WTC11 (cell line): ENCODE data around the gene DUS1L. TPM values are rescaled to one million over a fixed set of nuclear protein-coding genes. Genes with fewer than 3 reads are reported as not detected.

Source experiments
- ATAC-seq: fragments of 200-7000 bp; cut with Tn5 transposase; 2 replicates; pipeline ENCODE4 v1.10.0; 2021; ENCODE audit warnings: mild to moderate bottlenecking, moderate library complexity
- CTCF ChIA-PET: fragments of 300-600 bp; sonication (Branson Sonifier 250); formaldehyde crosslinking; loops from one replicate; lab custom pipeline; 2021; ENCODE audit warnings: antibody characterized with exemption; lab: Charles Lee
- POLR2A ChIA-PET: fragments of 350-600 bp; sonication (Branson Sonifier 250); formaldehyde crosslinking; loops from one replicate; lab custom pipeline; 2021; ENCODE audit warnings: antibody characterized with exemption; lab: Charles Lee
- DNase-seq: peaks from one replicate; pipeline ENCODE4 v3.0.0; 2021; ENCODE audit warnings: low spot score
- H3K27ac Mint-ChIP-seq: 2 replicates; pipeline ENCODE4 v1.8.0; 2021; ENCODE audit warnings: mixed read lengths
- H3K27me3 Mint-ChIP-seq: 2 replicates; pipeline ENCODE4 v1.8.0; 2021; ENCODE audit warnings: low read depth, mild to moderate bottlenecking, moderate library complexity, mixed read lengths
- H3K36me3 Mint-ChIP-seq: 2 replicates; pipeline ENCODE4 v1.8.0; 2021; ENCODE audit warnings: mixed read lengths
- H3K4me1 Mint-ChIP-seq: 2 replicates; pipeline ENCODE4 v1.8.0; 2022; ENCODE audit warnings: mixed read lengths
- H3K4me3 Mint-ChIP-seq: 2 replicates; pipeline ENCODE4 v1.8.0; 2021; ENCODE audit warnings: mild to moderate bottlenecking, moderate library complexity, mixed read lengths
- H3K9me3 Mint-ChIP-seq: 2 replicates; pipeline ENCODE4 v1.8.0; 2021; ENCODE audit warnings: mixed read lengths
- AFF4 ChIP-seq: sonication (generic); formaldehyde crosslinking; IDR thresholded peaks from 2 replicates; pipeline ENCODE4 v1.8.1; 2023; ENCODE audit warnings: mild to moderate bottlenecking, missing genetic modification reagents, borderline replicate concordance
- CDX4 ChIP-seq: fragments of 250-450 bp; sonication (Bioruptor Pico); IDR thresholded peaks from 2 replicates; pipeline ENCODE4 v1.9.0; 2021; ENCODE audit warnings: moderate library complexity, mild to moderate bottlenecking, inconsistent platforms, borderline replicate concordance
- CTCF ChIP-seq: fragments of 200-600 bp; IDR thresholded peaks from 2 replicates; pipeline ENCODE4 v1.8.0; 2022; ENCODE audit warnings: antibody characterized with exemption
- ETV6 ChIP-seq: sonication (generic); formaldehyde crosslinking; IDR thresholded peaks from 2 replicates; pipeline ENCODE4 v1.8.1; 2022; ENCODE audit warnings: mild to moderate bottlenecking, missing genetic modification reagents
- FOXP4 ChIP-seq: sonication (generic); formaldehyde crosslinking; IDR thresholded peaks from 2 replicates; pipeline ENCODE4 v1.8.0; 2022; ENCODE audit warnings: mild to moderate bottlenecking, missing genetic modification reagents
- IRF2 ChIP-seq: sonication (generic); formaldehyde crosslinking; IDR thresholded peaks from 2 replicates; pipeline ENCODE4 v1.8.0; 2022; ENCODE audit warnings: low read depth, missing genetic modification reagents, borderline replicate concordance
- JAZF1 ChIP-seq: fragments of 250-450 bp; sonication (Bioruptor Pico); IDR thresholded peaks from 2 replicates; pipeline ENCODE4 v1.9.0; 2021; ENCODE audit warnings: moderate library complexity, mild to moderate bottlenecking, inconsistent platforms
- MAX ChIP-seq: sonication (generic); formaldehyde crosslinking; IDR thresholded peaks from 2 replicates; pipeline ENCODE4 v1.8.0; 2022; ENCODE audit warnings: mild to moderate bottlenecking, missing genetic modification reagents
- NFYB ChIP-seq: sonication (generic); formaldehyde crosslinking; conservative IDR thresholded peaks from 2 replicates; pipeline ENCODE4 v1.8.0; 2022; ENCODE audit warnings: low read depth, missing genetic modification reagents
- SMAD4 ChIP-seq: sonication (generic); formaldehyde crosslinking; IDR thresholded peaks from 2 replicates; pipeline ENCODE4 v1.8.0; 2022; ENCODE audit warnings: mild to moderate bottlenecking, missing genetic modification reagents
- ZNF121 ChIP-seq: sonication (generic); formaldehyde crosslinking; IDR thresholded peaks from 2 replicates; pipeline ENCODE4 v1.8.0; 2023; ENCODE audit warnings: missing genetic modification reagents
- ZNF281 ChIP-seq: sonication (generic); formaldehyde crosslinking; IDR thresholded peaks from 2 replicates; pipeline ENCODE4 v1.8.0; 2023; ENCODE audit warnings: mild to moderate bottlenecking, missing genetic modification reagents
- ZNF317 ChIP-seq: sonication (generic); formaldehyde crosslinking; IDR thresholded peaks from 2 replicates; pipeline ENCODE4 v1.8.1; 2023; ENCODE audit warnings: low read depth, mild to moderate bottlenecking, moderate library complexity, missing genetic modification reagents, borderline replicate concordance
- ZNF425 ChIP-seq: fragments of 250-450 bp; sonication (Bioruptor Pico); conservative IDR thresholded peaks from 2 replicates; pipeline ENCODE4 v1.9.0; 2021; ENCODE audit warnings: mild to moderate bottlenecking
- total RNA-seq: library from RNA; stranded (reverse); gene quantifications from 3 replicates; pipeline ENCODE4 v1.2.3, GENCODE V29; 2021

DUS1L gene
- total RNA-seq, 1 experiment from 2014 or later, result 120 TPM

- TF ChIP-seq ZNF281 (CRISPR knock-in tag) (no peak), CTCF (no peak), ETV6 (CRISPR knock-in tag) (no peak), FOXP4 (CRISPR knock-in tag) (0 out of 2 replicates have a peak, but pooled peaks have one; percentile 4), ZNF121 (0 out of 2 replicates have a peak, but pooled peaks have one; percentile 1), CDX4 (CRISPR knock-in tag) (no peak)
- TF ChIP-seq, all 79 proteins: peak for 2
These were observed 30.4 kb upstream of the DUS1L start (continued) for GRCh38 chr17:82095777-82096708.

- CTCF ChIA-PET, result interaction anchor here (1.2 to 2.7 kb wide), 4 partner anchors 58 to 65 kb away, joined by 4 to 8 read pairs (median 6); partner anchors contain the start of gene DCXR
- POLR2A ChIA-PET, result no interaction called here
- no peak for ATAC-seq
- Mint-ChIP-seq H3K9me3 (no peaks in the 10 kb centered on the region), H3K4me1 (peaks cover 9% of the 10 kb centered on the region), H3K4me3 (peak overlapping the region; percentile 69), H3K27ac (no peak overlapping the region), H3K36me3 (peaks cover 12% of the 10 kb centered on the region), H3K27me3 (no peaks in the 10 kb centered on the region)
- peak; percentile 14 for DNase-seq
- TF ChIP-seq AFF4 (no peak), IRF2 (CRISPR knock-in tag) (no peak), ZNF317 (CRISPR knock-in tag) (no peak), FOXP4 (CRISPR knock-in tag) (no peak), JAZF1 (CRISPR knock-in tag) (no peak), SMAD4 (CRISPR knock-in tag) (no peak), NFYB (CRISPR knock-in tag) (no peak), ZNF425 (CRISPR knock-in tag) (no peak), MAX (CRISPR knock-in tag) (no peak)
These were observed 29.6 kb upstream of the DUS1L start for GRCh38 chr17:82094931-82095776.
